ENCODE results near the gene APOE.
A peak's percentile ranks its signal among the peaks of the same experiment; 100 is the strongest.

APOE gene

DNA sequence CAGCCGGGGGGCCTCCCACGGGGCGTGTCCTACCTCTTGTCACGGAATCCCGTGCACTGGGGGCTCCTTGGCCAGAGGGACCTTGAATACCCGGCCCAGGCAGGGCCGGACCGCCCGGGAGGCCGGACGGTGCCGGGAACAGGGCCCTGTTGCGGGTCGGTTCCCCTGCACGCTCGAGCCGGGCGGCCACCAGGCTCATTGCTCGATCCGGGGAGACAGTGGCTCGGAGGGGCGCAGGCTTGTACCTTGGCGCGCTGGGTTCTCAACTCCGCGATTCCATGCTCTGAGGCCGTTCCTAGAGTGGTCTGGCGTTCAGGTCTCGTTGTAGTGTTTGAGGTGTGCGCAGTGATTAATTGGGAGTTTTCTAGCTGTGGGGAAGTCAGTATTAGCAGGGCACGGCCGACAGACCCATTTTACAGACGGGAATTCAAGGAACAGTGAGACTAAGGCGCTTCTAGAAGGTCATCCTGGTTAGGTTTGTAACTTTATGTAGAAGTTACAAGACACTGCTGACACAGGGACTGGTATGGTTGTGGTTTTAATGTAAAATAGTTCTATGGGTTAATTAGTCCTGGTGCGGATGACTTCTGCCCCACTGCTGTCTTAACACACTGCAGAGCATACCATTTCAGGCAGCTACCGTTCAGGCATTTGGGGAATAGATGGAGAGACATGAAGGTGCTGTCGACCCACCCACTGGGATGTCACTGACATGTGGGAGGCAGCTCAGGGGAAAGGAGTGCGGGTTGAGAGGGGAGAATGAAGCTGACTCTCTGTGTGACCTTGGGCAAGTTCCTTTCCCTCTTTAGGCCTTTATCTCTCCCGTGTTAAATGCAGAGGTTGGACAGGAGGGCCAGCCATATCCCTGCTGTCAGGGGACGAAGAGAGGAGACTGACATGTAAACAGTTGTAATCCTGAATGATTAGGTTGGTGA, 50.2 kb downstream of the APOE start:
- peak overlapping the region; percentile 88 for H3K4me3 ChIP-seq (replicated peaks; ENCODE audit: low read depth, low read length)
- no peak for DNase-seq (ENCODE audit: extremely low read depth, low read depth)
- TF ChIP-seq, protein P1, sequence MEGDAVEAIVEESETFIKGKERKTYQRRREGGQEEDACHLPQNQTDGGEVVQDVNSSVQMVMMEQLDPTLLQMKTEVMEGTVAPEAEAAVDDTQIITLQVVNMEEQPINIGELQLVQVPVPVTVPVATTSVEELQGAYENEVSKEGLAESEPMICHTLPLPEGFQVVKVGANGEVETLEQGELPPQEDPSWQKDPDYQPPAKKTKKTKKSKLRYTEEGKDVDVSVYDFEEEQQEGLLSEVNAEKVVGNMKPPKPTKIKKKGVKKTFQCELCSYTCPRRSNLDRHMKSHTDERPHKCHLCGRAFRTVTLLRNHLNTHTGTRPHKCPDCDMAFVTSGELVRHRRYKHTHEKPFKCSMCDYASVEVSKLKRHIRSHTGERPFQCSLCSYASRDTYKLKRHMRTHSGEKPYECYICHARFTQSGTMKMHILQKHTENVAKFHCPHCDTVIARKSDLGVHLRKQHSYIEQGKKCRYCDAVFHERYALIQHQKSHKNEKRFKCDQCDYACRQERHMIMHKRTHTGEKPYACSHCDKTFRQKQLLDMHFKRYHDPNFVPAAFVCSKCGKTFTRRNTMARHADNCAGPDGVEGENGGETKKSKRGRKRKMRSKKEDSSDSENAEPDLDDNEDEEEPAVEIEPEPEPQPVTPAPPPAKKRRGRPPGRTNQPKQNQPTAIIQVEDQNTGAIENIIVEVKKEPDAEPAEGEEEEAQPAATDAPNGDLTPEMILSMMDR (IDR thresholded peaks at IDR 0.05; ENCODE audit: low read depth, low read length, missing control alignments): no peak

DNA sequence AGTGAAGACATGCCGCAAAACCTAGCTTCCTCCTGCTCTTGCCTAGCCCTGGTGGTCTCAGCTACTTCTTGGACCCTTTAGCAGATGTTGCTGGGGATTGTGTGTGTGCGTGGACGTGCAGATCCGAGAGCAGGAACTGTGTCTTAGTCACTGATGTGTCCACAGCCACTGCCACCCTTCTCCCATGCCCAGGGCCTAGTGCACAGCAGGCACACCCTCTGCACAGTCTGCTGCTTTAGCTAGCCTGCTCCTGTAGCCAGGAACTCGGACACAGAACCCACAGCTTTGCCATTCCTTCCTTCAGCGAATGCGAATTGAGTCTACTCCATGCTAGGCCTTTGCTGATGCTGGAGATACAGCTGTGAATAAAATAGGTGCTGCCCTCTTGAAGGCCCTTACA, 51.9 kb downstream of the APOE start:
- no peak overlapping the region for H3K4me3 ChIP-seq (replicated peaks; ENCODE audit: low read depth, low read length)
- no peak for DNase-seq (ENCODE audit: extremely low read depth, low read depth)
- TF ChIP-seq, protein P1 (IDR thresholded peaks at IDR 0.05; ENCODE audit: low read depth, low read length, missing control alignments): no peak

DNA sequence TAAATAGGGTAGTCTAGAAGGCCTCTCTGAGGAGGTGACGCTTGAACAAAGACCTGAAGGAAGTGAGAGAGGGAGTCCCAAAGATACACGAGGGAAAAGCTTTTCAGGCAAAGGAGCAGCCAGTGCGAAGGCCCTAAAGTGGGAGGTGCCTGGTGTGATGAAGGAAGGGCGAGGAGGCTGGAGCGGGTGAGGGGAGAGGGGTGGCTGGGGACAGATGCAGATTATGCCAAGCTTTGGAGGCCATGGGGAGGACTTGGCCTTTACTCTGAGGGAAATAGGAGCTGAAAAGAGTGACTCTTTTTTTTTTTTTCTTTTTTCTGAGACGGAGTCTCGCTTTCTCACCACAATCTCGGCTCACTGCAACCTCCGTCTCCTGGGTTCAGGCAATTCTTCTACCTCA, 52.5 kb downstream of the APOE start:
- no peak for DNase-seq (ENCODE audit: extremely low read depth, low read depth)
- TF ChIP-seq, protein P1 (IDR thresholded peaks at IDR 0.05; ENCODE audit: low read depth, low read length, missing control alignments): no peak
- H3K4me3 ChIP-seq (replicated peaks; ENCODE audit: low read depth, low read length): no peak overlapping the region

Data from HFF-Myc (cell line).